ENCODE data around the gene MFN2.
"Not testable (repeated sequence)": the region's sequence is repeated elsewhere in the genome, so short reads cannot be mapped to it uniquely, and the experiment has no call there.

Gene MFN2

DNA sequence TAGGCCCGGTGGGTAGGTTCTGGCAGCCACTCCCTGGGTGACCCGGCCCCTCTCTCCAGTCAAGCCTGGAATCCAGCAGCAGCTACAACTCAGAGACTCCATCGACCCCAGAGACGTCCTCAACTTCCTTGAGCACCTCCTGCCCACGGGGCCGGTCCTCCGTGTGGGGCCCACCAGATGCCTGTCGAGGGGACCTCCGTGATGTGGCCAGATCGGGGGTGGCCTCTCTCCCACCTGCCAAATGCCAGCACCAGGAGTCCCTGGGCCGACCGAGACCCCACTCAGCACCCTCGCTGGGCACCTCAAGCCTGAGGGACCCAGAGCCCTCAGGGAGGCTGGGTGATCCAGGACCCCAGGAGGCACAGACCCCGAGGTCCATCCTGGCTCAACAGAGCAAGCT is 41.8 kb downstream of the MFN2 start:
- DNase-seq (ENCODE audit: low read depth in 3 of 3), result no peak

DNA sequence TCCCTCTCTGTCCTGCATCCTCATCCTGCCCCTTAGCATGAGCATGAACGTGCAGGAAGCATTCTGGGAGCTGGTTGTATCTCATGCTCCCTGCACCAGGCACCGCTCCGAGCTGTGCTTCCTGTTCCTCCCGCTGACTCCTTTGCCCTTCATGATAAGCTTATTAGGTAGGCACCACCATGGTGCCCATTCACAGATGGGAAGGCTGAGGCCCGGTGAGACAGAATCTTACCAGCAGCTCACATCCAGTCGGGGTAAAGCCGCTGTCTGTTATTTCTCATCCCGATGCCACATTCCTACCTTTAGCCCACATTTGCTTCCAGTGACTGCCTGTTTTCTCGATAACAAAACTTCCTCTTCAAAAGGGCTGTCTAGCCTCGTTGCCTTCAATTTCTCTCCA is 46.3 kb downstream of the MFN2 start:
- no peak for DNase-seq (ENCODE audit: low read depth in 3 of 3)

- DNase-seq (ENCODE audit: low read depth in 3 of 3), result no peak
Observed at GRCh38 chr1:12028248-12028647, 48.0 kb downstream of the MFN2 start.

GRCh38 chr1:12028957-12029511 is 48.8 kb downstream of the MFN2 start:
- DNase-seq (ENCODE audit: low read depth in 3 of 3), result no peak

DNA sequence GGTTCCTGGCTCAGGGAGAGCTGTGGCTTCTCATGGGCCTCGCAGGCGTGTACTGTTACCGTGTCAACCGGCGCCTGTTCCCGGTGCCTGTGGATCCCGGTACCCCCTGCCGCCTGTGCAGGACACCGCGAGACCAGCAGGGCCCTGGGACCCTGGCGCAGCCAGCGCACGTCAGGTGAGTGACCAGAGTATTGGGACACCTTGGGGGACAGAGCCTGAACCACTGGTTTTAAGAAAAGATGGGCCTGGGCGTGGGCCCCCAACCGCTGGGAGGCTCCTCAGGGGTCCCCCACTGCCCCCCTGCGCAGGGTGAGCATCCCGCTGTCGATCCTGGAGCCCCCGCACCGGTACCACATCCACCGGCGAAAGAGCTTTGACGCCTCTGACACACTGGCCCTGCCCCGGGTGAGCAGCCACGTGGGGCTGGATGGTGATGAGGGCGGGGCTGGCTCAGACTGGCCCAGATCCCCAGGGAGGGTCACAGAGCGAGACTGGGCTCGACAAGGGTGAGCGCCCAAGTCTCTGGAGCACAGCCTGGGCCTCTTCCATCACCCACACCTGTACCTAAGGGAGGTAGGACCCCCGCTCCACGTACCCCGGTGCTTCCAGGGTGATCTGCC is 49.6 kb downstream of the MFN2 start:
- DNase-seq (ENCODE audit: low read depth in 3 of 3), result no peak

- DNase-seq (ENCODE audit: low read depth in 3 of 3), result peak in 1 of 3 donors; percentile 32
Observed at GRCh38 chr1:12031039-12031980, 51.1 kb downstream of the MFN2 start.

- no peak for DNase-seq (ENCODE audit: low read depth in 3 of 3)
Observed at GRCh38 chr1:12032161-12032621, 51.9 kb downstream of the MFN2 start.

- not testable (repeated sequence) for DNase-seq (ENCODE audit: low read depth in 3 of 3)
Observed at GRCh38 chr1:12033441-12033840, 53.2 kb downstream of the MFN2 start.

GRCh38 chr1:12034381-12034801 is 54.1 kb downstream of the MFN2 start:
- no peak for DNase-seq (ENCODE audit: low read depth in 3 of 3)

GRCh38 chr1:12035312-12035711 is 55.1 kb downstream of the MFN2 start:
- no peak for DNase-seq (ENCODE audit: low read depth in 3 of 3)

DNA sequence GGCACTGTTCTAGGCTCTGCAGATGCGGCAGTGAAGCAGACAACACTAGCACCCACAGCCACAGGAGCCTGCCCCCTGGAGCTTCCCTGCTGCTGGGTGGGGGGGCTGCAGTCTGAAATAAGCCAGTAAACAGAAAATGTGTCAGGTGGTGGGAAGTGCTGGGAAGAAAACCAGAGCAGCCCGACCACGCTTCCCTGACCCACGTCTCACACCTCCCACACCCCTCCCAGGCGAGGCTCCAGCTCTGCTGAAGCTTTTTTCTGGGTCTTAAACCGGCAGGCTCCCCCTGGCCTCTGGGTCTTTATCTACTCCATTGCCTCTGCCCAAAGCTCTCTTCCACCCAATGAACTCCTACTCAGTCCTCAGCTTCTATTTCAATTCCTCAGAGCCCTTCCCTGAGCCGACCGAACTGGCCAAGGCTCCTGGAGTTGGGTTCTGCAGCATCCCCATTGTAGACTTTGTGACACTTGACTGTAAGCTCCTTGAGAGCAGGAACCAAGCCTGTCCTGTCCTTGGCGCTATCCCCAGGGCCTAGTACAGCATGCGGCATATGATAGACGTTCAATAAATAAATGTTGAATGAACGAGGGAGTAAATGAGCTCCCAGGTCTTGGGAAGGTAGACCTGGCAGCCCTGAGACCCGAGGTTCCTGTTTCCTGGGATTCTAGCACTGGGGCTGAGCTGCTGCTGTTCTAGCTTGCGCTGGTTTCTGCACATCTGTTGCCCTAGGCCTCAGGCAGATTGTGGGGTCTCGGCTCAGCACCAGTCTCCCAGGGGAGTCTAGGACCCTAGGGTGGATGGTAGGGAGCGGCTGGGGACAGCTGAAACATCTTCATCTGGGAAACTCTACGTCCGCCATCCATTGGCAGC is 57.5 kb downstream of the MFN2 start:
- no peak for DNase-seq (ENCODE audit: low read depth in 3 of 3)

DNA sequence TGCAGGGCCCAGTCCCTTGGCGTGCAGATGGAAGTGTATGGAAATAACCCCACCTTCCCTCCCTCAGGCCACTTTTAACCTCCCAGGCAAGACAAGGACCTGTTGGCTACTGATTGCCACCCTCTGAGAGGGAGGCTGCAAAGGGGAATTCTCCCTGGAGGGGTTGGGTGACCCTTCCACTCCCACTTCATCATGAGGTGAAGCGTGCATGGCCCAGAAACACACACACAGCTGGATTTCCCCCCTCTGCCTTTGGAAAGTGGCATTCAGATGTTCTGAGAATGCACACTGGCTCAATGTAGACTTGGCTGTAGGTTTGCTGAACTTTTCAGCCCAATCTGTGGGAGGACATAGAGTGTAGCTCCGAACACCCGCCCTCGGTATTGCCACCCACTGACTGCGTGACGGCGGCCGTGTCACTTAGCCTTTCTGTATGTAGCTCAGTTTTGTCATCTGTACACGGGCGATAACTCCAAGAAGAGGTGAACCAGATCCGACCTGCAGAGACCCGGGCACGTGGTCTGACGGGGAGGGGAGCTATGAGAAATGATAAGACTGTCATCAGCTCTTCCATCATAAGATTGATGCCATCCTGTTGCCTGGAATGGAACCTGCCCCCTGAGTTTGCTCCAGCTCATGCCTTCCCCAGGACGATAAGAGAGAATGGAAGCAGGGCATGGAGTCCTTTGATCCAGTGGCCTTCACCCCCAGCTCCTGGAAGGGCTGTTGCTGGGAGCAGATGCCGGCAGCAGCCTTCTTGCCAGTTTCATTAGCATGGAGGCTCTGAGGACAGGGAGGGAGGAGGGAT is 58.3 kb downstream of the MFN2 start:
- no peak for DNase-seq (ENCODE audit: low read depth in 3 of 3)

GRCh38 chr1:12039164-12039525 is 58.9 kb downstream of the MFN2 start:
- no peak for DNase-seq (ENCODE audit: low read depth in 3 of 3)

DNA sequence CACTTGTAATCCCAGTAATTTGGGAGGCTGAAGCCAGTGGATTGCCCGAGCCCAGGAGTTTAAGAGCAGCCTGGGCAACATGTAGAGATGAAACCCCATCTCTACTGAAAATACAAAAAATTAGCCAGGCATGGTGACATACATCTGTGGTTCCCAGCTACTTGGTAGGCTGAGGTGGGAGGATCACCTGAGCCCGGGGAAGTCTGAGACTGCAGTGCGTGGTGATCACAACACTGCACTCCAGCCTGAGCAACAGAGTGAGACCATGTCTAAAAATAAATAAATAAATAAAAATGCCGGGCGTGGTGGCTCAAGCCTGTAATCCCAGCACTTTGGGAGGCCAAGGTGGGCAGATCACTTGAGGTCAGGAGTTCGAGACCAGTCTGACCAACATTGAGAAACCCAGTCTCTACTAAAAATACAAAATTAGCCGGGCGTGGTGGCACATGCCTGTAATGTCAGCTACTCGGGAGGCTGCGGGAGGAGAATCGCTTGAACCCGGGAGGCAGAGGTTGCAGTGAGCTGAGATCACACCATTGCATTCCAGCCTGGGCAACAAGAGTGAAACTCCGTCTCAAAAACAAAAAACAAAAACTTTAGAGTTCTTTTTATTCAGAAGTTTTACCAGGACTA is 59.7 kb downstream of the MFN2 start:
- DNase-seq (ENCODE audit: low read depth in 3 of 3), result not testable (repeated sequence)

DNA sequence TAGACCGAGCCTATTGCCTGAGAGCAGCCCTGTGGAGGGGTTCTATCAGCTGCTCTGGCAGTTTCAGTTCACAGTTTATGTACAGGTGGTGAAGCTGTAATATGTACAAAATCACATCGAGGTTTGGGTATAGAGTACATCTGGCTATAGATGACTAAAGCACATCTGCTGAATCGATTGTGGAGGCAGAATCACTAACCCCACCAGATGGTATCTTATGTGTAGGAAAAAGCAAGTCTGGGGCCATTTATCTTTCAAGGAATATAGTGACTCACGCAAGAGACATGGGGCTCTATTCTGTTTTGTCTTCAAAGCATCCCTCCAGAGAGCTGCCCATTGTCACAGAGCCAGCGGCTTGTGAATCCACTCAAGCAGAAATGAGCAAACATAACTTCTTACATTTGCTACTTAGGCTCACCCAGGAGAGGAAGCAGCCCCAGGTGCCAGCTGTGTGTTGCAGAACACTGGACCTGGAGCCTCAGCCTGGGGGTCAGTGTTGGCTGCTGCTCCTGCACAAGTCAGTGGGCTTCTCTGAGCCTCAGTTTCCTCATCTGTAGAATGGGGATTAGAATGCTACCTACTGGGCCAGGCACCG is 60.3 kb downstream of the MFN2 start:
- no peak for DNase-seq (ENCODE audit: low read depth in 3 of 3)

DNA sequence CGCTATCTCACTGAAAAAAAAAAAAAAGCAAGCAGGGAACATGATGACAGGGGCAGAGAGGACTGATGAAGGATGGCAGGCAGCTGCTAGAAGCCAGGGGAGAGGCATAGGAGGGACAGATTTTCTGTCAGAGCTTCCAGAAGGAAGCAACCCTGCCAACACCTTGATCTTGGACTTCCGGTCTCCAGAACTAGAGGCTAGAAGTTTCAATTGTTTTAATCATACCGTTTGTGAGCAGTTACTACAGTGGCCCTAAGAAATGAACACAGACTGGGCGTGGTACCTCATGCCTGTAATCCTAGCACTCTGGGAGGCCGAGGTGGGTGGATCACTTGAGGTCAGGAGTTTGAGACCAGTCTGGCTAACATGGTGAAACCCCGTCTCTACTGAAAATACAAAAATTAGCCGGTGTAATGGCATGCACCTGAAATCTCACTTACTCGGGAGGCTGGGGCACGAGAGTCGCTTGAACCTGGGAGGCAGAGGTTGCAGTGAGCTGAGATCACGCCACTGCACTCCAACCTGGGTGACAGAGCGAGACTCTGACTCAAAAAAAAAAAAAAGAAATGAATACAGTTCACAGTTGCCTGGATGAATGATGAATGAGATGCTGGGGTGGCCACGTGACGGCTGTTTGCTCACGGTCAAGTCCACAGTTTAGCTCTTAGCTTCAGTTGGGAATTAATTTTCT is 64.1 kb downstream of the MFN2 start:
- not testable (repeated sequence) for DNase-seq (ENCODE audit: low read depth in 3 of 3)

DNA sequence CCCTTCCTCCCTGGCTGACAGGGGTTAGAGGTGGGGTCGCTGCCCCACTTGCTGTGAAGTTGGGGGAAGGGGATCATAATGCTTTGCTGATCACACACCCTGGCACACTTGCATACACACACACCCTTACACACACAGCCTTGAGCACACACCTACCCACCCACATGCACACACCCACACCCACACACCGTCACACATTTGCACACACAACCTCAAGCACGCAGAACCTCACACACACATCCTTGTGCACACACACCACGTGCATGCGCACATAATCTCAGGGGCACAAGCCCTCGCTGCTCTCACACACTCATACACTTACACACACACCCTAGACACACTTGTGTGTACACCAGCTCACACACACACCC is 66.5 kb downstream of the MFN2 start:
- no peak for DNase-seq (ENCODE audit: low read depth in 3 of 3)

DNA sequence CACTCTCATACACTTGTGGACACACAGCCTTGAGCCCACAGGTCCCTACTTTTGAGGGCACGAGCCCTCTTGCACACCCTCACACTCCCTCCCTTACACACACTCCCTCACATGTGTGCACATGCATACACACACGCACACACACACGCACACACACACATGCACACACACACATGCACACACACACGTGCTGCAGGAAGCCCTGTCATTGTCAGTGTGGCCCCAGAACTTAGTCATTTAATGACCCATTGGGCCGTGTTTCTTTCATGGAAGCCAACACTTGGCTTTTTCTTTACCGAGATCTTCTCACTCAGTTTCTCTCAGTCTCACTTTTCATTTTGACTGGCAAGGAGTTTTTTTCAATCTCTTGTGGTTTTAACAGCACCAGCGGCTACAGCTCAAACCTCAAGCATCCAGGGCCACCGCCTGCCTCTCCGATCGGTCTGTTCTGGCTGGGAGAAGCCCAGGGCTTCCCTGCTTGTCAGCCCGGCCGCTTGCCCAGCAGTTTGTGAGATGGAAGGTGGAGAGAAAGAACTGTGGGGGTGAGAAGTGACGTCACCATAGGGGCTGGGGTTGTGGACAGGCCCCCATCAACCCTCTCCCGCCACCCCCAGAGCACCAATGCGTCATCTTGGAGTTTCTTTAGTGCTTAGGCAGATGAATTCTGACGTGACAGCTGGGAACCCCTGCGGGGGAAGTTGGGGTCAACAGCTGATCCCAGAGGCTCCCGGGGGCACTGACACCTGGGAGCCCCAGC is 67.1 kb downstream of the MFN2 start:
- DNase-seq (ENCODE audit: low read depth in 3 of 3), result peak; percentile 50 to 65 (median 53)

DNA sequence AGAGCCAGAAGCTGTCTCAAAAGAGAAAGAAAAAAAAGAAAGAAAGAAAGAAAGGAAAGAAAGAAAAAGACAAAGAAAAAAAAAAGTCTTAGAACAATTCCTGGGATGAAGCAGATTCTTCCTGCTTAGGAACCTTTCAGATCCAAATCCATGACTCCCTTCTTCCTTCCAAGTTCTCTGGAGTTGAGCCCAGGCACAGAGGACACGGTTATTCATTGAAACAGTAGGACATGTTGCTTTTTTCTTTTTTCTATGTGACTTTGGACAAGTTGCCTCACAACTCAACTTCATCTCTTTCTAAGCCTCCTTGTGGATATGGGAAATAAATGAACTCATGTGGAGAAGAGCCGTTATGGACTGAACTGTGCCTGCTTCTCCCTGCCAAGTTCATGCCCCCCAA is 68.1 kb downstream of the MFN2 start:
- no peak for DNase-seq (ENCODE audit: low read depth in 3 of 3)

All from stimulated activated CD4-positive, alpha-beta T cell treated with anti-CD3 and anti-CD28 coated beads, TNF-alpha, amount 100 ng/mL, for 48 hours (primary cell).